ENCODE measurements around the gene ZNF385A.

Gene ZNF385A, protein sequence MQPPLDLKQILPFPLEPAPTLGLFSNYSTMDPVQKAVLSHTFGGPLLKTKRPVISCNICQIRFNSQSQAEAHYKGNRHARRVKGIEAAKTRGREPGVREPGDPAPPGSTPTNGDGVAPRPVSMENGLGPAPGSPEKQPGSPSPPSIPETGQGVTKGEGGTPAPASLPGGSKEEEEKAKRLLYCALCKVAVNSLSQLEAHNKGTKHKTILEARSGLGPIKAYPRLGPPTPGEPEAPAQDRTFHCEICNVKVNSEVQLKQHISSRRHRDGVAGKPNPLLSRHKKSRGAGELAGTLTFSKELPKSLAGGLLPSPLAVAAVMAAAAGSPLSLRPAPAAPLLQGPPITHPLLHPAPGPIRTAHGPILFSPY

DNA sequence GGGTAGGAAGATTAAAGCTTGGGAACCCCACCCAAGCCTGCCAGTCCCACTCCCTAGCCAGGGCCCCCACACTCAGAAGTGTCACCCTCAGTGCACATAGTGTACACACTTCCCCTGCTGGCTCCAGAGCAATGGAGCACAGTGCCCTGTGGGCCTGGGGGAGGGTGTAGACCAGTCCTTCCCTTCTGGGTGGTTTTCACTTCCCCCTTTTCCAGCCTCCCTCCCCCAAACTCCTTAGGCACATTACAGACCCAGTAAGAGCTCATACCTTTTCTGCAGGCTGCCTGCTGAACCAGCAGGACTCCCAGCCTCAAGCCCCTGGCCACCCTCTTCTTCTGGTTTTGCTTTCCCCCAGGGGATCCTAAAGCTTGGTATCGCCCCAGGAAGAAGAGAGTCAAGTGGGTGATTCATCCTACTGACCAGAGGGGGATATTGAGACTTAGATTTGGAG, at the start of gene ZNF385A:
Gene ZNF385A (minus strand): TSS at position 143 of the 451 bp plus-strand sequence. CDS start 219 bp downstream, outside the sequence.
- DNase-seq (ENCODE audit: low read depth in 3 of 3, low spot score in 1 of 3) = no peak

DNA sequence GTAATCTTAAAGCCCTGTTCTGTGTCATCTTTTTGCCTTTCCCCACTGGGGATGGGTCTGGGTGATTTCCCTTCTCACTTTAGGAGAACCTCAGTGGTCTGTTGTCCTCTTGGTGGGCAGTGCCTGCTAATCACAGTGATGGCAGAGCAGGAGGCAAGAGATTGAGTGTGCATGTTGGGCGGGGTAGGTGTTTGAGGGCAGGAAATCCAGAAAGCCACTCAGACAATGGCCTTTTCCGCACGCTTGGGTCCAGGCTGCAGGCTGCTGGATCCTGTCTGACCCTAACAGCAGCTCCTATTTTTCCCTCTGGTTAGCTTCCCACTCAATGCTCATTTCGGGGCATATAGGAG, 48.3 kb upstream of the ZNF385A start:
- no peak for DNase-seq (ENCODE audit: low read depth in 3 of 3, low spot score in 1 of 3)

DNA sequence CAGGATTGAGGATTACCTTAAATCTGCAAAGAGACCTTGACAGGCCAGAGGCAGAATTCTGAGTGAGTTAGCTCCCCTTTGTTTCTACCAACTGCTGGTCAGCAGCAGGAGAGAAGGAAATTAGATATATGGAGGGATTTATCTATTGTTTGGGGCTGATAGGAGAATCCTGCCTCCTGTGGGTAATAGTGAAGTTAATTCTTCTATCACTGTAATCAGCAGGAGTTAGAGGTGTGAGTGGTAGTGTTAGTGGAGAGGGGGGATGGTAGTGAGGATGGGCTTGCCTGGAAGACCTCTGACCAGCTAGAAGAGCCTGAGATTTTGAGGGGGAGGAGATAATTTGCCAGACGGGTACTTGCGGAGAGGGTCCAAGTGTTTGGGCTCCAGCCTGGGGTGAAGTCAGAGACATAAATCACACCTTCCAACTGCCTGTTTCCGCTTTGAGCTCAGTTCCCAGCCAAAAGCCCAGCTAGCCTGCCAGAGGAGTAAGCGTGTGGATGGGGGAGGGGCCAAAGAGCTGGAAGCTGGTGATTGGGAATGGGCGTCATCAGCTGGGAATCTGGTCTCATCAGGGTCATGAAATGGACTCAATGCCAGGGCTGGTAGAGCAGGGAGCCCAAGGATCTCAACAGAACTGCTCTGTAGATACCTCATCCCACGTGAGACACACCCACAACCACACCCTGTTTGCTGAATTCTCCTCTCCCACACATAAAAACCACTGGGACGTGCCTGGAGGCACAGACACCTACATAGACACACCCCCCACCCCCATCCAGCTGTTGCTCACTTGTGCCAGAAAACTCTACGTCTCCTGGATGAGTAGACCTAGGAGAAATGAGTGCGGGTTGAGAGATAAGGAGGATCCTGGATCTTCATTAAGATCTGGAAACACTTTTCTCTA, 47.6 kb upstream of the ZNF385A start:
- no peak for DNase-seq (ENCODE audit: low read depth in 3 of 3, low spot score in 1 of 3)

DNA sequence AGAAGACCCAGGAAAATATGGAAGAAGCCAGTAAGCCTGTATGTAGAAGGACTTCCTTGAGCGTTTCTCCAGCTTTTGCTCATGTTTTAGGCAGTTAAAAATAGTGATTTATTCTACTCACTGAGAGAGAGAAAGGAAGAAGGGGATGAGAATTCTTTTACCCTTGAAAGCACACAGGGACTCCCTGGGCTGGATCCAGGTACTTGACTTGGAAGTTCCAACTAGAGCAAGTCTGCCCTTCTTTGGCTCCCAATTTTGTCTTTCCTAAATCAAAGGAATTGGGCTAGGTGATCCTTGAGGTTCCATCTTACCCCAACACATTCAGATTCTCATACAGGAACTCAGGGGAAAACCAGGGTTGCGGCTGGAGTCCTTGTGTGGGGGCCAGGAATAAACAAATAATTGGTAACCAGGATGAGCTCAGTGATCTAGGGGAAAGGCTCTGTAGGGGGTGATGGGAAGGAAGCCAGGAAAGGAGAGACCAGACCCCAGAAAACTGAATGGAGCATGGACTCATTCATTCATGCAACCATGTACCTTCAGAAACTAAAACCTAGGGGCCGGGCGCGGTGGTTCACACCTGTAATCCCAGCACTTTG, 46.0 kb upstream of the ZNF385A start:
- DNase-seq (ENCODE audit: low read depth in 3 of 3, low spot score in 1 of 3) = no peak

DNA sequence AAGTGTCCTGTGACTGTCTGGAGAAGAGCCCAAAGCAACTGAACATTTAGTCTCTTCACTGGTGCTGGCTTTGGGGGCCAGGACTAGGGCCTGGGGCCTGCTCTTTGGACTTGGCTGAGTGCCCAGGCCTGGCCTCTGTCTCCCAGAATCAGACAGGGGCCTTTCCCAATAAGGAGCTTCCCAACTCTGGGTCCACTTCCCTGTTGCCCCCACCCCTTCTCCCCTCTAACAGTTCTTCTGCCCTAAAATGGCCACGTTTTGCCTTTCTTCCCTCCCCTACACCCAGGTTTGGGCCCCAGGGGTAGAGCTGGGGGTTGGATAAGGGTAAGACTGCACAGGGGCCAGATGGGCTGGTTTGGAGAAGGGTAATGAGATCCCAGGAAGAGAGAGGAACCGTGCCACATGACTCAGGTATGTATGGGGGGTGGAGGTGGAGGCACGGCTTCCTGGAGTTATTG, 44.5 kb upstream of the ZNF385A start:
- no peak for DNase-seq (ENCODE audit: low read depth in 3 of 3, low spot score in 1 of 3)

DNA sequence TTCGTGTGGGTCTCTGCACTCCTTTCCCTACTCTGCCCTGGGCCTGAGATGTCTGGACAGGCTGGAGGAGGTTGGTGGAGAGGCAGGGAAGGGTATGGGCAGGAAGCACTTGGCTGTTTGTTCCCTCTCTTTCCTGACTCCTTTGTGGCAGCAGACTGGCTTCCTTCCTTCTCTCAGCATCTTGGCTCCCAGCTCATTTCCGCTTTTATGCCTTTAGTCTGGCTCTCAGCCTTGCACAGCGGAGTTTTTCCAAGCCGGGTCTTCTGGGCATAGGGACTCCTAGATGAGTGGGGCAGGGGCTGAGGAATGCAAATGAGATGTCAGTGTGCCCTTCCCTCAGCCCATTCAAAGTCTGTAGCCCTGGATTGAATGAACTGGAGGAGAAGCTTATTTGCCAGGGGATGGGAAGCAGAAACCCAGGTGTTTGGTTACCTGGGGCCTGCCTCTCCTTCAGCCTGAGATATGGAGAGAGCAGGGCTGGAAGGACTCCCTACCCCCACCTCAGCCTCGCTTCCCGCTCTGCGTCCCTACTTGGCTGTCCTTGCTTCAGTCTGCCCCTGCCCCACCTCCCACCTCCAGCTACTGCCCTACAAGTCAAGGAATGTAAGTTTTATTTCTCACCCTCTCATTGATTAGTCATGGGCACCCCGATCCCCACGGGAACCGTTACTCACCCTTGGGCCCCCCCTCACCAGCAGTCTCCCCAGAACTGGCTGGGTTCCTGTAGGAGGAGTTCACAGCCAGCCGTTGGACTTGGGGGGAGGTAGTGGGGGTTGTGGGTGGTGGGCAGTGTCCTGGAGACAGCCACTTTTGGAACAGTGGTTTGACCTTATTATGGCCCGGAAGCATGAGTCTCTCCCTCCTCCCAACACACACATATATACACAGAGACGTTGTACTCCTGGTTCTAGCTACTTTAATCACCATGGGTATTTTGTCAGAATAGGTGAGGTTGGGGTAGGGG, 43.8 kb upstream of the ZNF385A start:
- DNase-seq (ENCODE audit: low read depth in 3 of 3, low spot score in 1 of 3) = no peak

DNA sequence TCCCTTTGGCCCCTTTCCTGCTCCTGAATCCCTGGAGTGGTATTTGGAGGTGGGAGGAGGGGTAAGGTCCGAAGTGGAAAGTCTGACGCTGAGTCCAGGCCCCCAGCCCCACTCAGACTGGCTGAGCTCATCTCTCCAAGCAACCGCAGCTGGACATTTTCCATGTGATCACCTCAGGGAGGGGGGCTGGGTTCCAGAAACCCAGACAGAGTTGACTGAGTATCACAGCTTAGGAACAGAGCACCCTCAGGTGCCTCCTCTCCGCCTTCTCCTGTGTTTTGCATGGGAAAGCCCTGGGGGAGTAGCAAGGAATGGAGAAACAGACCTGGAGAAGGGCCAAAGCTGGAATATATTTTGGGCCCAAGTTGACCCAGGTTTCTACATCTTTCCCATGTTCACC, 42.6 kb upstream of the ZNF385A start:
- DNase-seq (ENCODE audit: low read depth in 3 of 3, low spot score in 1 of 3) = no peak

DNA sequence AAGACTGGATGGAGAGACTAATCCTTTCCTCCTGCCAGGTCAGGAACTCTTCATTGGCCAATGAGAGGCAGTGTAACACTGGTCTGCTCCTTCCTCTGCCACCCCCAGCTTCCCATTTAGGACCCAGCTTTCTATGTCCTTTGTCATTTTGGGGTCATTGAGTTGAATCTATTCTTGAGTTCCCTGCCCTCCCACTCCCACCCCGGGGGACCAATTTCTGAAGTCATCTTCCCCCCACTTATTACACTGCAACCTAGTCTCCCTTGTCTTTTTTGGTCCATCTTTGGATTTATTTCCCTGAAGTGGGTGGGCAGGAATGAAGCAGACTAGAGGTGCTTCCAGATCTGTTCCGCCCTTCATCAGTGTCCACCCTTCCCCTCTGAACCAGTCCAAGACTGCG, 42.2 kb upstream of the ZNF385A start:
- no peak for DNase-seq (ENCODE audit: low read depth in 3 of 3, low spot score in 1 of 3)

DNA sequence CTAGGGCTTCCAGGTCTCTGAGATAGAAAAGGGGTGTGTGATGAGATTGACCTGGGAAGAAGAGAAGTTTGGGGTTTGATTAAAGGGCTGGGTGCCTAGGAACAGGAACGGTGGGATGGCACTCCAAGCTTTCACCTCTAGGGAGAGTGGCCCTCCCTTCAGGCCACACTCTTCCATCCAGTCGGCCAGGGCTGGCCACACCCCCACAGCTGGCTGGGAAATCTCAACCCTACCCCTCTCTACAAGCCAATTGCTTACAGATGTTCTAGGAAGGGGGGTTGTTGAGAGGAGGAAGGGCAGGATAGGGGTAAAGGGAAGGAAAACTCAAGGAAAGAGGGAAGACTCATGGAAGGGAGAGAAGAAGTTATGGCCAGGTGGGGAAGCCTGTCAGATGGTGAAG, 41.2 kb upstream of the ZNF385A start:
- DNase-seq (ENCODE audit: low read depth in 3 of 3, low spot score in 1 of 3) = no peak

DNA sequence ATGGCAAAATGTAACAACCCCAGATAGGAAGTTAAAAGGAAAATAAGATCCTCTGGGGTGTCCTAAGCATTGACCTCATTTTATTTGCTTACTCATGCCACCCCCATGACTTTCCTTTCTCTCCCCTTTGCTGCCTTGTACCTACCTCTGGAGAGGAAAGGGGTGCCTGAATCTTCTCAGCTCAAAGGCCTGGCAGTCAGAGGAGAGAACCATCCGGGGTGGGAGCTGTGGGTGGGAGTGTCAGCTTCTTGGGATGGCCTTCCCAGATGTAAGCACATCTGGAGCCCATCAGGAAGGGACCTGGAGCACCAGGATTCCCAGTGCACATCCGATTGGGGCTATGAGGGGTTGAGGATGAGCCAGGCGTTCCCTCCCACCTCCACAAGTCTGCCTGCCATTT, 39.7 kb upstream of the ZNF385A start:
- DNase-seq (ENCODE audit: low read depth in 3 of 3, low spot score in 1 of 3) = no peak

DNA sequence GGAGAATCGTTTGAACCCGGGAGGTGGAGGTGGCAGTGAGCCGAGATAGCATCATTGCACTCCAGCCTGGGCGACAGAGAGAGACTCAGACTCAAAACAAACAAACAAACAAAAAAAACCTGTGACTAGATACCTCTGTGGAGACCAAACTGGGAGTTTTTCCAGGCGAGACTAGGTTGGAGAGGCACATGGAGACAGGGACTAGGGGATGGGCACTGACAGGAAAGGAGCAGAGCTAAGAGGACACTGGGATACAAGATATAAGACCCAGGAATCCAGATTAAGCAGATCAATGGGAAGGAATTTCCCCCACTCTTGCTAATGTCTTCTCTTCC, 39.2 kb upstream of the ZNF385A start:
- no peak for DNase-seq (ENCODE audit: low read depth in 3 of 3, low spot score in 1 of 3)

DNA sequence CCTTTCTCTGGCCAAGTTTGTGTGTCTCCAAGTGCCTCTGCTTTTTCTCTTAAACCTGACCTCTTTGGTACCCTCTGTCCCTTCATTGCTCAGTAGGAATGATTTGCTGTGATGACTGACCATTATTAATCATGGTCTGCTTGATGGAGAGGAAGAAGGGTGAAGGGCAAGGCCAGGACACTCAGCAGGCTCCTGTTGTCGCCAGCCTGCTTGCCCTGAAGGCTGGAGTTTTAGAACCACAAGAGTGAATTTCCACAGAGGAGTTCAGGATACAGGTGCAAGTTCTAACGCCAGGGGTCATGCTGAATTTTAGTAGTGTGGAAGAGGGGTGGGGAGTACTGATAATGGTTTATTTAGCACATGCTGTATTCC, 37.3 kb upstream of the ZNF385A start:
- no peak for DNase-seq (ENCODE audit: low read depth in 3 of 3, low spot score in 1 of 3)

DNA sequence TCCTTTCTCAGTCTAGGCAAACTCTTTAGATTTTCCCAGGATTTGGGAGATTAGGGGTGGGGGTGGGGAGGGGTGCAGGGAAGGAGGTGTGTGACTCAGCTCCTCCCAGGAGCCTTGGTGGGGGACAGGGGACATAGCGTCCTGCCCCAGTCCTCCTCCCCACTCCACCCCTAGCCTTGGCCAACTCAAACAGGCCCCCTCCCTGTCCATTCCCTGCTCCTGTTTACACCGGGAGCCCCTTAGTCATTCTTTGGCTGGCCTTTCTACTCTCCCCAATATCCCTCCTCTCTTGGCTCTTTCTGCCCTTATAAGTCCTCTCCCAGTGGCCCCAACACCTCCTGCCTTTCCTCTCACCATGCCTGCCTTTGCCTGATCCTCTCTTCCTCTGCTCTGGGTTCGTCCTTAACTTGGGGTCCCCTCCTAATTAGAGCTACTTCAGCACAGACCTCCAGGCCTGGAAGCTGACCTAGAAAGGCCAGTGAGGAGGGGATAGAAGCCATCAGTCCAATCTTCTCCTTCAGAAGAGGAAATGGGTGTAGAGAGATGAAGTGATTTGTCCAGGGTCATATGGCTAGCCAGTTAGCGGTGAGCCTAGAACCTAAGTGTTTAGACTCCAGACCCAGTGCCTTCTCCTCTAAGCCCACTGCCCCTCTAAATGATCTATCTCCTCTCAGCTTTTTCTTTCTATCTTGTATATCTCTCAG, 36.8 kb upstream of the ZNF385A start:
- DNase-seq (ENCODE audit: low read depth in 3 of 3, low spot score in 1 of 3) = no peak

DNA sequence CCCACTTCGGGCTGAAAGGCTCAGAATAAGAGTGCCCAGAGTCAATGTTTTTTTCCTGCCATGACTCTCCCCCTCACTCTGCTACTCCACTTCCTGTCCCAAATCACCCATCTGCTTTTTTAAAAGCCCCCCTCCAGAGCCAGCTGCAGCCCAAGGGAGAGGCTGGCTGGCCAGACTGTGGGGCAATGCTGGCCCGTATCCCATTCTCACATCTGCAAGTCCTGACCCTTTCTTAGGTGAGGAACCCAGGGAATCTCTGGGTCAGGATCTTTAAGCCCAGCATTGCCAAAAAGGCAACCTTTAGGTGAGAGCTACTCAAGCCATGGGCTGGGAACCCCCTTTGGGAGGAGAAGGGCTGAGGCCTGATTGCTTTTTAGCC, 36.2 kb upstream of the ZNF385A start:
- no peak for DNase-seq (ENCODE audit: low read depth in 3 of 3, low spot score in 1 of 3)

DNA sequence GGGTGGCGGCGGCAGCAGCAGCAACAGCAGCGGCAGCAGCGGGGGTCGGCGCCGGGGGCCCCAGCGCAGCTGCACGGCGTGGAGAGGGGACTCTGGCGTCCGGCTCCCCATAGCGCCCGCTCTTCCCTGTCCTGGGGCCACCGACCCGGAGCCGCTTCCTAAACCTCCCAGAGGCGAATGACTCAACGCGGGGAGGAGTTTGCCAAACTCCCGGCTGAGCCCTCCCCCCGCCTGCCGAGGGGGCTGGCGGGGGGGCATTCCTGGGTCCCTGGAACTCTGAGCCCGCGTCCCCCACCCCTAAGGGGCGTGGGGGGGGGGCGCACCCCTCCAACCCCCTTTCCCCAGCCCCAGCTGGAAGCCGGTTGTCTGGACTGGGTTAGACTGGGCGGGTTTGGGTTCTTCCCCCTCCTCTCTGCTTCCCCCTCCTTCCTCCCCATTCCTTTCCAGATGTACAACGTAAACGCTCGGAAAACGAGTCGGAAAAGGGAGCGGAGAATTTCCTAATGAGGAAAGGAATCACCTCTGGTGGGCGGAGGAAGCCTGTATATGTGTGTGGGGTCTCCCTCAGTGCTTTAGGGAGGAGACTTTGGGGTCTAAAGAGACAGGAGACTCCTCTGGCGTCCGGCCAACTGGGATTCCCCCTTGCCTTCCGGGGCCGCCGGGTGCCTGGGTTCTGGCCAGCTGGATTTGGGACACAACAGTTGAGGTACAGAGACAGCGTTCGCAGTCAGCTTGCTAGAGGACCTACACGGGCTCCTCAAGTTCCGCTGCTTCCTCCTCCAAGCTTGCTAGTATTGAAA, 34.8 kb upstream of the ZNF385A start, which contains the start of gene ITGA5:
Gene ITGA5 (minus strand): TSS at position 179 of the 800 bp plus-strand sequence. CDS start 68 bp downstream, at position 111.
- DNase-seq (ENCODE audit: low read depth in 3 of 3, low spot score in 1 of 3) = peak in 1 of 3 donors; percentile 37

DNA sequence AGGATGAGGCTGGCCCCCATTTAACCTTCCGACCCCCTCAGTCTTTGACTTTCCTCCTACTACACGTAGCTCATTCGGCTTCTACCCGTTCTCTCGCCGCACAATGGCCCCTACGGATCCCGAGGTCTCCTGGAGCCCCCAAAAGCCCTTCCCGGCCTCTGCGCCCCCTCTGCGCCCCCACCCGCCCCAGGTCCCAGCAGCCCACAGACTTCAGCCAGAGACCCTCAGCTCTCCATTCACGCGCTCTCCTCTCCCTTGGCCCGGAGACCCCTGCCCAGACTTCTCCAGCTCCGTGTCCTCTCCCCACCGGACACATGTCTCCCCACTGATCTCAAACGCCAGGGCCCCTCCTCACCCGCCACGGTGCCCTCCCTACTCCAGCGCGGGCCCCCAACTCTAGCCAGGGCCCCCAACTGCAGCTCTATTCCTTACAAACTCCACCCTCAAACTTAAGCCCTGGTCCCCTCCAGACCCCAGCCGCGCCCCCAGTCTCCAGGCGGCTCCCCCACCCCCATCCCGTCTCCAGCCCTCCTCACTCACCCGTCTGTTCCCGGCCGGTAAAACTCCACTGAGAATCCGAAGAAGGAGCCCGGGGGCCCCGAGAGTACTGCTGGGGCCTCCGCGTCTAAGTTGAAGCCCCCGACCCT, 34.0 kb upstream of the ZNF385A start:
- DNase-seq (ENCODE audit: low read depth in 3 of 3, low spot score in 1 of 3) = no peak

DNA sequence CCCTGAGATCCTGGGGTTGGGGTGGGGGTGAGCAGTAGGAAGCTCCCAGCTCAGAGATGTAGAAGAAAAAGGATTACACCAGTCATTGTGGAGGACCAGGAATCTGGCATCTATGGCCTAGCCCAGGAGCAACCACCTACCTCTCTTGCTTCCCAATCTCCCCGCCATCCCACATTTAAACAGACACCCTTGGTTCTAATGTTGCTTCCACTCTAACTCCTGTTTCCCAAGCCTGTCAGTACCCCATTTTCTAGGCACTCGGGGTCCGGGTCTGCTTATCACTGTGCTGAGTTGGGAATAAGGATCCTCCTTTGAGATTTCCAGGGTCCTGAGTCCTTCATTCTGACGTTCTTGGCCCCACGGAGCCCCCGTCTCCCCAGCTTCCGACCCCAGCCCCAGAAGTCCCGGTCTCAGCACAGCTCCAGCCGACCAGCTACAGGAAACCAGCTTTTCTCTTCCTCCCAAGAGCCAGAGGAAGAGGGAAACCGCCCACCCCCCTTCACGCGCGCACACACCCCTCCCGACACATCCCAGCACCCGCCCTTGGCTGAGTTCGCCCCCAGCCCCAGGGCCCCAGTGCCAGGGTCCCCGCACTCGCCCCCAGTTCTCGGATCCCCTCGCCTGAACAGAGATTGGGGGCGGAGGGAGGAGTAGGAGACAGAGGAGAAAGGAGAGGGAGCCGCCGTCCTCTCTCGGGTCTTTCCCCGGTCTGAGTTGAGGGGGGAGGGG, 33.3 kb upstream of the ZNF385A start:
- DNase-seq (ENCODE audit: low read depth in 3 of 3, low spot score in 1 of 3) = no peak
